ENCODE measurements around the gene NFATC1. TPM values are rescaled to one million over a fixed set of nuclear protein-coding genes. Genes with fewer than 3 reads are reported as not detected.

NFATC1 gene
- total RNA-seq, 3 donors from 2014 or later: 10.9 to 18.0 (median 12.9) TPM

- peaks cover 2% of the 10 kb centered on the region for H3K36me3 ChIP-seq
- DNase-seq (ENCODE audit: low spot score in 2 of 2): no peak
- intact Hi-C loops (cut with DNase I; ENCODE audit: low total_unique reads): no loop called here
- H3K27me3 ChIP-seq: no peaks in the 10 kb centered on the region
- no peaks in the 10 kb centered on the region for H3K9me3 ChIP-seq
- no peaks in the 10 kb centered on the region for H3K4me1 ChIP-seq
- H3K4me3 ChIP-seq: no peak overlapping the region
- TF ChIP-seq CTCF (IDR thresholded peaks at IDR 0.05) (no peak), POLR2A (IDR thresholded peaks at IDR 0.05) (no peak), POLR2AphosphoS5 (IDR thresholded peaks at IDR 0.05) (no peak)
- no peak overlapping the region for H3K27ac ChIP-seq
Measured at GRCh38 chr18:79354350-79354749, 41.4 kb upstream of the NFATC1 start.

DNA sequence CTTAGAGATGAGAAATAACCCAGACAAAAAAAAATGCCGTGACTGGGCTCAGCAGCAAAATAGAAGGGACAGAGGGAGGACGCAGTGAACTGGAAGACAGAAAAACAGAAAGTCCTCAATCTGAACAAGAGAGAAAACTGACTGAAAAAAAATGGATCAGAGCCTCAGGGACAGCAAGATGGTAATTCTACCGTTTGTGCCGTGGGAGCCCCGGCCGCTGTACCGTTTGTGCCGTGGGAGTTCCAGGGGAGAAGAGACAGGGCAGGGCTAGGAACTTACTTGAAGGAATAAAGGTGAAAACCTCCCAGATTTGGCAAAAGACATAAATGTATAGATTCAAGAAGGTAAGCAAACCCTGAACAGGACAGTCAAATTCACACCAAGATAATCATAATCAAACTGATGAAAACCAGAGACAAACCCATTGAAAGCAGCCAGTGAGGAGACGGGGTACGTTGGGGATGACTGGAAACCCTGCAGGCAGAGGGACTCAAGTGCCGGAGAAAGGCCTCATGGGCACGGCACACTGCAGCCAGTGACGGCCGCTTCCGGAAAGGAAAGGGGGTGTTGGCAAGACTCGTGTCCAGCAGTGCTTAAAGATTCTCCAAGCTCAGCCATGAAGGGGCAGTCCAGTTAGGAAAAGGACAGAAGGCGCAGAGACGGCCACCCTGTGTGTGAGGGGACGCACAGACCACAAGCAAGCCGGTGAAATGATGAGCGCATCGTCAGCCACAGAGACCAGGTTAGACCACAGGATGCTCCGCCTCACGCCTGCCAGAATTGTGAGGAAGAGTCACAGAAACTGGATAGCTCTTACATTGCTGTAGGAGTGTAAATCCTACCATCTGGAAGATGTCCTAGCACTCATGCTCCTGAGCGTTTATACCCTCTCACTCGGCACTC, 40.0 kb upstream of the NFATC1 start:
- H3K9me3 ChIP-seq: no peaks in the 10 kb centered on the region
- no peak overlapping the region for H3K27ac ChIP-seq
- H3K4me1 ChIP-seq: no peaks in the 10 kb centered on the region
- no peak for DNase-seq (ENCODE audit: low spot score in 2 of 2)
- intact Hi-C loops (cut with DNase I; ENCODE audit: low total_unique reads): no loop called here
- H3K4me3 ChIP-seq: no peak overlapping the region
- peaks cover 9% of the 10 kb centered on the region for H3K36me3 ChIP-seq
- H3K27me3 ChIP-seq: no peaks in the 10 kb centered on the region
- TF ChIP-seq CTCF (IDR thresholded peaks at IDR 0.05) (no peak), POLR2A (IDR thresholded peaks at IDR 0.05) (no peak), POLR2AphosphoS5 (IDR thresholded peaks at IDR 0.05) (no peak)

- no peak for DNase-seq (ENCODE audit: low spot score in 2 of 2)
- no peak overlapping the region for H3K4me3 ChIP-seq
- H3K4me1 ChIP-seq: no peaks in the 10 kb centered on the region
- H3K27me3 ChIP-seq: no peaks in the 10 kb centered on the region
- H3K27ac ChIP-seq: no peak overlapping the region
- H3K36me3 ChIP-seq: peaks cover 9% of the 10 kb centered on the region
- TF ChIP-seq POLR2A (IDR thresholded peaks at IDR 0.05) (no peak), CTCF (IDR thresholded peaks at IDR 0.05) (no peak), POLR2AphosphoS5 (IDR thresholded peaks at IDR 0.05) (no peak)
- no peaks in the 10 kb centered on the region for H3K9me3 ChIP-seq
- intact Hi-C loops (cut with DNase I; ENCODE audit: low total_unique reads): no loop called here
Measured at GRCh38 chr18:79356435-79356834, 39.3 kb upstream of the NFATC1 start.

- Histone ChIP-seq H3K27me3 (no peaks in the 10 kb centered on the region), H3K4me3 (no peak overlapping the region), H3K27ac (no peak overlapping the region), H3K36me3 (peaks cover 9% of the 10 kb centered on the region), H3K4me1 (no peaks in the 10 kb centered on the region), H3K9me3 (no peaks in the 10 kb centered on the region)
- DNase-seq (ENCODE audit: low spot score in 2 of 2): no peak
- intact Hi-C loops (cut with DNase I; ENCODE audit: low total_unique reads): no loop called here
- TF ChIP-seq POLR2AphosphoS5 (IDR thresholded peaks at IDR 0.05) (no peak), POLR2A (IDR thresholded peaks at IDR 0.05) (no peak), CTCF (IDR thresholded peaks at IDR 0.05) (no peak)
Measured at GRCh38 chr18:79360933-79361332, 34.8 kb upstream of the NFATC1 start.

- Histone ChIP-seq H3K9me3 (no peaks in the 10 kb centered on the region), H3K36me3 (peaks cover 9% of the 10 kb centered on the region), H3K4me3 (no peak overlapping the region), H3K27me3 (no peaks in the 10 kb centered on the region), H3K27ac (no peak overlapping the region), H3K4me1 (no peaks in the 10 kb centered on the region)
- TF ChIP-seq CTCF (IDR thresholded peaks at IDR 0.05) (no peak), POLR2A (IDR thresholded peaks at IDR 0.05) (no peak), POLR2AphosphoS5 (IDR thresholded peaks at IDR 0.05) (no peak)
- no peak for DNase-seq (ENCODE audit: low spot score in 2 of 2)
- intact Hi-C loops (cut with DNase I; ENCODE audit: low total_unique reads): no loop called here
Measured at GRCh38 chr18:79361766-79362522, 33.8 kb upstream of the NFATC1 start.
